ENCODE data around the gene SMG7. TPM values are rescaled to one million over a fixed set of nuclear protein-coding genes. Genes with fewer than 3 reads are reported as not detected.

The SMG7 gene
- total RNA-seq, 4 donors from 2014 or later = 27.7 to 34.7 (median 32.7) TPM

GRCh38 chr1:183497218-183497617 lies 24.9 kb downstream of the SMG7 start:
- H3K4me3 ChIP-seq = no peak overlapping the region
- no peak overlapping the region for H3K27ac ChIP-seq (replicated peaks in 1 of 4)
- H3K36me3 ChIP-seq = no peaks in the 10 kb centered on the region
- H3K9me3 ChIP-seq = no peaks in the 10 kb centered on the region
- intact Hi-C loops (cut with DNase I) = no loop called here
- TF ChIP-seq CTCF (IDR thresholded peaks at IDR 0.05) = no peak
- no peak for TF ChIP-seq EP300 (IDR thresholded peaks at IDR 0.05)
- TF ChIP-seq POLR2A (IDR thresholded peaks at IDR 0.05; ENCODE audit: low read depth) = no peak
- H3K27me3 ChIP-seq = no peaks in the 10 kb centered on the region
- H3K4me1 ChIP-seq = peaks cover 0 to 10% (median 8%) of the 10 kb centered on the region in 4 donors
- no peak for DNase-seq (ENCODE audit: extremely low spot score)
- 94% methylated on average over 2 of the region's 2 CpGs for WGBS

DNA sequence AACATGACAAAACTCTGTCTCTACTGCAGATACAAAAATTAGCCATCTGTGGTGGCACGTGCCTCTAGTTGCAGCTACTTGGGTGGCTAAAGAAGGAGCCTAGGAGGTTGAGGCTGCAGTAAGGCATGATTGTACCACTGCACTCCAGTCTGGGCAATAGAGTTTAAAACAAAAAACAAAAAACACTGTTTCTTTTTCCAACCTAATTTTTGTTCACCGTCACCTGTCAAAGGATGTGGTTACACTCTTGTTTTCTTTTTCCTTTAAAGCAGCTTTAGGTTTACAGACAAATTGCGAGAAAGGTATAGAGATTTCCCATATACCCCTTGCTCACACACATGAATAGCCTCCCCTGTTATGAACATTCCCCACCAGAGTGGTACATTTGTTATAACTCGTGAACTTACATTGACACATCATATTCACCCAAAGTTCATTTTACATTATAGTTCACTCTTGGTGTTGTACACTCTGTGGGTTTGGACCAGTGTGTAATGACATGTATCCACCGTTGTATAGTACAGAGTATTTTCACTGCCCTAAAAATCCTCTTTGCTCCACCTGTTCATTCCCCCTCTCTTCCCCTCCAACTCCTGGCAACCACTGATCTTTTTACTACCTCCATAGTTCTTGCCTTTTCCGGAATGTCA lies 26.2 kb downstream of the SMG7 start:
- WGBS = 93% methylated on average over 6 of the region's 6 CpGs
- H3K36me3 ChIP-seq = no peaks in the 10 kb centered on the region
- TF ChIP-seq POLR2A (IDR thresholded peaks at IDR 0.05; ENCODE audit: low read depth) (no peak), POLR2AphosphoS5 (IDR thresholded peaks at IDR 0.05) (no peak), CTCF (IDR thresholded peaks at IDR 0.05) (no peak), EP300 (IDR thresholded peaks at IDR 0.05) (no peak)
- DNase-seq (ENCODE audit: extremely low spot score) = no peak
- no peaks in the 10 kb centered on the region for H3K27me3 ChIP-seq
- no peaks in the 10 kb centered on the region for H3K9me3 ChIP-seq
- peaks cover 4 to 10% (median 8%) of the 10 kb centered on the region in 4 donors for H3K4me1 ChIP-seq
- no peak overlapping the region for H3K4me3 ChIP-seq
- no peak overlapping the region for H3K27ac ChIP-seq (replicated peaks in 1 of 4)
- intact Hi-C loops (cut with DNase I) = no loop called here

DNA sequence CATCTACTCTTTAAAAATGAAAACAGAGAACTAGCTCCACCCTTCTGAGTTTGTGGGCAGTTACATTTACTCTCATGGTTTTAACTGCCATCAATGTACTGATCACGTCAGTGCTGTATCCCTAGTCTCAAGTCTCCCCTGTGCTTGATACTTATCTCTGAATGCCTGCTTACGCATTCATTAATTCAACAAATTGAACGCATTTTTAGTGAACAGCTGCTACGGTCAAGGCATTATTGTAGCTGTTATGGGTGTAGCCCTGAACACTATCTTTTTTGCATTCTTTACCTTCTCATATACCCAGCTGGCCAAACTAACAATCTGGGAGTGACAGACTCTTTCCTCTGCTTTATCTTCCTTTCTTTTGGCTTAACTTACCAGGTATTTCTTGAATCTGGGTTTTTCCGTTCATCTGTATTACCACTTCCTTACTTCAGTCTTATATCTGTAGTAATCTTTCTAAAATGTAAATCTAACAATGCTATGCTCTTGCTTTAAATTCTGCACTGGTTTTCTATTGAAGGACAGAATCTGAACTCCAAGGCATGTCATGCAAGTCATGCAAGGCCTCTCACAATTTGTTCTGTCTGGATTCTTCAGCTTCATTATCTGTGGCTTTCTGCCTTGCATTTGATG lies 33.3 kb downstream of the SMG7 start:
- intact Hi-C loops (cut with DNase I) = no loop called here

DNA sequence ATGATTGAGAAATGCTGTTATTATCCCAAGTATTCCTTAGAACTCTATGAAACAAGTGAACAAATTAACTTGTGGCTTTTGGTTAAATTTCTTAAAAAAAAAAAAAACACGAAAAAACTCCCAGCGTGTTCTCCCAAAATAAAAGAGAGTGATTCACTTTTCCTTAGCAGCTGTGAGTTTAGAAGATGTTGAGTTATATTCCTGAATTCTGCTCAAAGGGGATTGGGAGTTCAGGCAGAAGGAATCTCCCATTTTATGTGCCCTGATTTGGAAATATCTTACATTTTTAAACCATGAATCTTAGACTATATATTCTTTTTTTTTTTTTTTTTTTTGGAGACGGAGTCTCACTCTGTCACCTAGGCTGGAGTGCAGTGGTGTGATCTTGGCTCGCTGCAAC lies 34.3 kb downstream of the SMG7 start:
- no peak for DNase-seq (ENCODE audit: extremely low spot score)
- WGBS = 85% methylated on average over 4 of the region's 4 CpGs
- Histone ChIP-seq H3K4me3 (no peak overlapping the region), H3K4me1 (peaks cover 0 to 13% (median 5%) of the 10 kb centered on the region in 4 donors), H3K27ac (replicated peaks in 1 of 4) (no peak overlapping the region), H3K27me3 (no peaks in the 10 kb centered on the region), H3K9me3 (no peaks in the 10 kb centered on the region), H3K36me3 (no peaks in the 10 kb centered on the region)
- no peak for TF ChIP-seq POLR2A (IDR thresholded peaks at IDR 0.05; ENCODE audit: low read depth)
- TF ChIP-seq CTCF (IDR thresholded peaks at IDR 0.05) = no peak
- TF ChIP-seq POLR2AphosphoS5 (IDR thresholded peaks at IDR 0.05) = no peak
- TF ChIP-seq EP300 (IDR thresholded peaks at IDR 0.05) = no peak
- intact Hi-C loops (cut with DNase I) = no loop called here

More for the DNA sequence above, 33.3 kb downstream of the SMG7 start:
- no peaks in the 10 kb centered on the region for H3K27me3 ChIP-seq
- no peaks in the 10 kb centered on the region for H3K9me3 ChIP-seq
- no peak for TF ChIP-seq EP300 (IDR thresholded peaks at IDR 0.05)
- TF ChIP-seq POLR2A (IDR thresholded peaks at IDR 0.05; ENCODE audit: low read depth) = no peak
- TF ChIP-seq CTCF (IDR thresholded peaks at IDR 0.05) = no peak
- no peak for TF ChIP-seq POLR2AphosphoS5 (IDR thresholded peaks at IDR 0.05)
- peaks cover 0 to 9% (median 5%) of the 10 kb centered on the region in 4 donors for H3K4me1 ChIP-seq
- no peak overlapping the region for H3K4me3 ChIP-seq
- DNase-seq (ENCODE audit: extremely low spot score) = no peak
- 94% methylated on average over 5 of the region's 5 CpGs for WGBS
- H3K36me3 ChIP-seq = no peaks in the 10 kb centered on the region
- no peak overlapping the region for H3K27ac ChIP-seq (replicated peaks in 1 of 4)

Data from esophagus muscularis mucosa (tissue), 4 donors.